Glomerular endothelial cell (primary cell): Measurements from ENCODE around the gene CCDC117. TPM values are rescaled to one million over a fixed set of nuclear protein-coding genes. Genes with fewer than 3 reads are reported as not detected.
A peak's percentile ranks its signal among the peaks of the same experiment; 100 is the strongest.
"Not testable (repeated sequence)": the region's sequence is repeated elsewhere in the genome, so short reads cannot be mapped to it uniquely, and the experiment has no call there.

Experiments
- DNase-seq: peaks from one replicate; pipeline ENCODE4 v3.0.0-alpha.2; 2011; ENCODE audit warnings: low read depth, low spot score; ENCODE audit errors: extremely low read depth
- total RNA-seq: library from RNA; depleted of rRNA; stranded (reverse); fragments of >200 nt; gene quantifications from 2 replicates; pipeline ENCODE4 v1.2.3, GENCODE V29; 2015

Gene CCDC117
- 18.3 and 23.5 TPM in 2 replicates for total RNA-seq

- DNase-seq = peak; percentile 83
Observed at GRCh38 chr22:28772633-28773460, at the start of gene CCDC117. TSS of gene CCDC117 (plus strand) at chr22:28772695. CDS start at chr22:28772850, 155 bp downstream.

- no peak for DNase-seq
Observed at GRCh38 chr22:28728002-28728401, 44.5 kb upstream of the CCDC117 start.

DNA sequence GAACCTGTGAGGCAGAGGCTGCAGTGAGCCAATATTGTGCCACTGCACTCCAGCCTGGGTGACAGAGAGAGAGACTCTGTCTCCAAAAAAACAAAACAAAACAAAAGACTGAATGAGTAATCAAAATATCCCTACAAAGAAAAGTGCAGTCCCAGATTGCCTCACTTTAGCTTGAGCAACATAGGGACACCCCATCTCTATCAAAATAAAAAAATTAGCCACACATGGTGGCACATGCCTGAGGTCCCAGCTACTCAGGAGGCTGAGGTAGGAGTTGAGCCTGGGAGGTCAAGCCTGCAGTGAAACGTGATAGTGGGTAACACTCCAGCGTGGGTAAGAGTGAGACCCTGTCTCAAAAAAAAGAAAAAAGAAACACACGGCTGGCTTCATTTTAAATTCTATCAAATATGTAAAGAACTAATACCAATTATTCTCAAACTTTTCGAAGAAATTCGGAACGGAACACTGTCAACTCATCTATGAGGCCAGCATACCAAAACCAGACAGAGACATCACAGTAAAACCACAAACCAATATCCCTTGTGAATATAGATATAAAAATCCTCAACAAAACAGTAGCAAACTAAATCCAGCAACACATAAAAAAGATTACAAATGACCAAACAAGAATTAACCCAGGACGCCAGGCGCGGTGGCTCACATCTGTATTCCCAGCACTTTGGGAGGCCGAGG lies 43.7 kb upstream of the CCDC117 start:
- DNase-seq = no peak

DNA sequence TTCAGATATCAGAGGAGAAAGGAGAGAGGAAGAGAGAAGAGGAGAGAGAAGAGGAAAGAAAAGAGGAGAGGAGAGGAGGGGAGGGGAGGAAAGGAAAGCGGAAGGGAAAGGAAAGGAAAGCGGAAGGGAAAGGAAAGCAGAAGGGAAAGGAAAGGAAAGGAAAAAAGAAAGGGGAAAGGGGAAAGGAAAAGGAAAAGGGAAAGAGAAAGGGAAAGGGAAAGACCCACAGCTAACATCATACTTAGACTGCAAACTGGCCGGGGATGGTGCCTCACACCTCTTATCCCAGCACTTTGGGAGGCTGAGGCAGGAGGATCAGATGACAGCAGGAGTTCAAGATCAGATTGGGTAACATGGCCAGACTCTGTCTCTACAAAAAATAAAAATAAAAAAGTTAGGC lies 42.3 kb upstream of the CCDC117 start:
- DNase-seq = no peak

DNA sequence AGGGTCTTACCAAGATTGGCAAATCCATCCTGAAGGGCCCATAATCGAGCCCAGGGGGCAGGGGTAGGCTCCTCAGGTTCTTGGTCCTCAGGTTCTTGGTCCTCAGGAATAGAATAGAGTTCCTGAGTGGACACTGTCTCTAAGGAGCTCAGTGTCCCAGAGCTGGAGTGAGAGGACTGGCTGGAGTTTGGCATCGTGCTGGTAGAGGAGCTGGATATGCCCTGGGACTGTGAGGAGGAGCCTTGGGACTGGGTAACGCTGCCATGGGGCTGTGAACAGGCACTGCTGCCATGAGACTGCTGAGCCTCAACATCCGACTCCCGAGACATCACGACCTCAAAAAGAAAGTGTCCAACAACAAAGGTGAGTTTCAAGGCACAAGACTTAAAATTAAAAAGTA lies 38.1 kb upstream of the CCDC117 start:
- no peak for DNase-seq

DNA sequence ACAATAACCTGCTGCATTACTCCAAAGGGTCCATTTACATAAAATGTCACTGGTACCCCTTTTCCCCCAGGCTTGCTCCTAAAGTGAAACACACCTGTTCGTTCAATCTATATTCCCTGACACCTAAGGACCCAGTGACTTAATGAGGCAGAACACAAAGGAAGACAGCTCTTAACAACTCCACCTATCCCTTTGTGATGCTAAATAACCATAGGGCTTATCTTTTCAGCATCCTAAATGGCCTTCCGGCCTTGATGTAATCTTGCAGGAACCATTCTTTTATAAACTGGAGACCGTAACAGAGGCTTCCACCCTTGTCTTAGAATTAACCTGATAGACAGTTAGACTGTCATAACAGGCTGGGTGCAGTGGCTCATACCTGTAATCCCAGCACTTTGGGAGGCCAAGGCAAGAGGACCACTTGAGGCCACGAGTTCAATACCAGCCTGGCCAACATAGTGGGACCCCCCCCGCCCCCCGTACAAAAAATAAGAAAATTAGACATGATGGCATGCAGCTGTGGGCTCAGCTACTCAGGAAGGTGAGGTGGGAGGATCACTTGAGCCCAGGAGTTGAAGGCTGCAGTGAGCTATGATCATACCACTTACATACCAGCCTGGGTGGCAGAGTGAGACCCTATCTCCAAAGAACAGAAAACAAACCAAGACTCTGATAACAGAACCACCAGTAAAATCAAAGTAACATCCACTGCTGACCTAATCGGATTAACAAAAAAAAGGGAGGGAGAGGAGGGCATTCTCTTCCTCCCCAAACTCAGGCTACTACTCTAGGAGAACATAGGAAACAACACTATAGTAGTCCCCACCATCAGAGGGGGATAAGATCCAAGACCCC lies 36.0 kb upstream of the CCDC117 start:
- DNase-seq = no peak

- DNase-seq = no peak
Observed at GRCh38 chr22:28737701-28738100, 34.8 kb upstream of the CCDC117 start.

GRCh38 chr22:28738876-28739275 lies 33.6 kb upstream of the CCDC117 start:
- DNase-seq = not testable (repeated sequence)

DNA sequence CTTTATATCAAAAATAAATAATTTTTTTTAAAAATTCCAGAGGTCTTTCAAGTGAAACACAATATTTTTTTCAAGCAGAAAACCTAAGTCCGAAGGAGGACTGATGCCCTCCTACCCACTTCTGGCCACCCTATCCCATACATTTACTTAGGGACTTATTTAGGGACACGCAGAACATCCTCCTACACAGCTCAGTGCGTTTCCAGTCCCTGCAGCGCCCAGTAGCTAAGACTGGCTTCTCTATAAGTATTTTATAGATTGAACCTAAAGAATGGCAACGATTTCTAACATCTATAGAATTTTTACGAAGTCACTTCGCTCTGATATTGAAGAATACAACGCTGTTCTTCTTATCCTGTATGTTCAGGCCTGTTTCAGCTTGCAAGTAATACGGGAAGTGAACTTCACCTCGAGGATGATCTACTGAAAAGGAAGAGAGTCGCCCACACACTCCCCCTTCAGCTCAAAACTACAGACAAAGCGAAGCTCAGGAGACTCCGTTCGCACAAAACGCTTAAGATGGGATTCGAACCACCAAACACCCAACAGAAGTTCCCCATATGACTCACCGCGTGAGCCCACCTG lies 31.2 kb upstream of the CCDC117 start:
- DNase-seq = no peak

DNA sequence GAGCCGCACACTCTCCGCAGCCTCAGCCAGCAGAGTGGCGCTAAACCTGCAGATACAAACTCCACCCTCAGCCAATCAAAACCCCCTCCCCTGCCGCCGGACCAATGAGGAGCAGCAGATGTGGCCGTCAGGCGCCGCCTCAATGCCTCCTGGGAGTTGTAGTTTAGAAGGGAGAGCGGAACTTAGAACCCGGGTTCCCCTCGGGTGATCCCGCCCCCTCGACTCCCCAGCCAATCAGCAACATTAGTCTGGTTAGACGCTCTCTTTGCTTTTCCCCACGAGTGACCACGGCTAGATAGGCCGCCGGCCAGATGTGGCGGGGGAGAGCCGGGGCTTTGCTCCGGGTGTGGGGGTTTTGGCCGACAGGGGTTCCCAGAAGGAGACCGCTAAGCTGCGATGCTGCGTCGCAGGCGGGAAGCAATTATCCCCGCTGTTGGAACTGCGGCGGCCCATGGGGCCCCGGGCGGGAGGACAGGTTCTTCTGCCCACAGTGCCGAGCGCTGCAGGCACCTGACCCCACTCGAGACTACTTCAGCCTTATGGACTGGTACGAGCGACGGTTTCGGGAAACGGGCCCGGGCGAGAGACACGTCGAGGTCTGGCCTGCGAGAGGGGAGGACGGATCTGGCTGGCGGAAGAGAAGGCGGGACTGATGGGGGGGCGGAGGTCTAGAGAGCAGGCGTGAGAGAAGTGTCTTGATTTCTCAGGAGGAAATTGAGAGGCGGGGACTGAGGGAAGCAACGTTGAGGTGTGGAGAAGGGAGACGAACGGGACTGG lies 30.5 kb upstream of the CCDC117 start, which contains the start of the genes CHEK2 and HSCB:
TSS of gene CHEK2 (minus strand) at position 36 of the 777 bp plus-strand sequence. CDS start 7,099 bp downstream, outside the sequence.
TSS of gene HSCB (plus strand) at position 255 of the 777 bp plus-strand sequence. CDS start at position 312, 57 bp downstream.
- DNase-seq = peak; percentile 88

DNA sequence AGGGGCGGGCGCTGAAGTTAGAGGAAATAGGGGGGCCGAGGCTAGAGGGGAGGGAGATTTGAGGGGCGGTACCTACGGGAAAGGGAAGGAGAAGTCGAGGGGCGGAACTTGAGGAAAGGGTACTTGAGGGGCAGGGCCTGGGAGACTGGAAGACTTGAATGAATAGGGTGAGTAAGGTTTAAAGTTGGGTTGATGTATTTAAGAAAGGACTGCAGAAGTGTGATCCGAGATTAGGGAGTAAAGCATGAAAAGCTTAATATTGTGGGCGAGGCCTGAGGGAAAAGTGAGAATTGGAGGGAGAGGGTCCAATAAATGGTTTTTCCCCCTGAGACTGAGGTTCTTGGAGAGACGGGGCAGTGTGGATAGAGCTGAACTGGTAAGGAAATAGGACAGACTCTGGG lies 29.9 kb upstream of the CCDC117 start:
- no peak for DNase-seq

GRCh38 chr22:28743852-28744251 lies 28.6 kb upstream of the CCDC117 start:
- no peak for DNase-seq

GRCh38 chr22:28750471-28750881 lies 22.0 kb upstream of the CCDC117 start:
- peak; percentile 89 for DNase-seq

DNA sequence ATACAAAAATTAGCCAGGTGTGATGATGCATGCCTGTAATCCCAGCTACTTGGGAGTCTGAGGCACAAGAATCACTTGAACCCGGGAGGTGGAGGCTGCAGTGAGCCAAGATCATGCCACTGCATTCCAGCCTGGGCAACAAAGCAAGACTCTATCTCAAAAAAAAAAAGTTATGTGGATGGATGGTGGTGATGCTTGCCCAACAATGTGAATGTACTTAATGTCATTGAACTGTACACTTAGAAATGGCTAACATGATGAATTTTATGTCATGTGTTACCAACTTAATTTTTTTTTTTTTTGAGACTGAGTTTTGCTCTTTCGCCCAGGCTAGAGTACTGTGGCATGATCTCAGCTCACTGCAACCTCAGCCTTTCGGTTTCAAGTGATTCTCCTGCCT lies 18.0 kb upstream of the CCDC117 start:
- not testable (repeated sequence) for DNase-seq

- no peak for DNase-seq
Observed at GRCh38 chr22:28759861-28760560, 12.5 kb upstream of the CCDC117 start.

GRCh38 chr22:28761449-28761755 lies 11.1 kb upstream of the CCDC117 start:
- no peak for DNase-seq

DNA sequence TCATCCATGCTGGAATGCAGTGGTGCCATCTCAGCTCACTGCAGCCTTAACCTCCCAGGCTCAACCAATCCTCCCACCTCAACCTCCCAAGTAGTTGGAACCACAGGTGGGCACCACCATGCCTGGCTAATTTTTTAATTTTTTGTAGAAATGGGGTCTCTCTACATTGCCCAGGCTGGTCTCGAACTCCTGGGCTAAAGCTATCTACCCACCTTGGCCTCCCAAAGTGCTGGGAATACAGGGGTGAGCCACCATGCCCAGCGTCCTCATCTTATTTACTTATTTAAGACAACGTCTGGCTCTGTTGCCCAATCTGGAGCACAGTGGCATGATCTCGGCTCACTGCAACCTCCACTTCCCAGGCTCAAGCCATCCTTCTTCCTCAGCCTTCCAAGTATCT lies 10.5 kb upstream of the CCDC117 start:
- DNase-seq = not testable (repeated sequence)

GRCh38 chr22:28766628-28767027 lies 5.9 kb upstream of the CCDC117 start:
- no peak for DNase-seq

DNA sequence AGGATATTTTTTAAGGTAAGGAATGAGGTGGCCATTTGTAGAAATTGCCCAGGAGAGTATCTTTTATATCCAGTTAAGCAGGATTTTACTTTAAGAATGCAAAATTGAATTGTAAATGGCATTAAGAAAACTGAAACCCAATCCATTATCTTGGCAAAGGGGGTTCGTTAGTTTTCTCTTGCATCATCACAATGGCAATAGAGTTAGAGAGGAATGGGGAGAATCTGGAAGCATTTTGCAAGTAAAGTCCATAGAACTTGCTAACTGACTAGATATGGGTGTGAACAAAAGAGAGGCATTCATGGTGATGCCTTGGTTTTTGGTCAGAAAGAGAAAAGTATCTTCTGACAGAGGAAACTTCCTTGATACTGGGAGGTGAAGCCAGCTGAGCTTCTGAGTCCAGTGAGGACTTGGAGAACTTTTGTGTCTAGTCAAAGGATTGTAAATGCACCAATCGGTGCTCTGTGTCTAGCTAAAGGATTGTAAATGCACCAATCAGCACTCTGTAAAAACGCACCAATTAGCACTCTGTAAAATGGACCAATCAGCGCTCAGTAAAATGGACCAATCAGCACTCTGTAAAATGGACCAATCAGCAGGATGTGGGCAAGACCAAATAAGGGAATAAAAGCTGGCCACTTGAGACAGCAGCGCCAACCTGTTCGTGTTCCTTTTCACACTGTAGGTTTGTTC lies 3.6 kb upstream of the CCDC117 start:
- DNase-seq = no peak
